ENCODE data around the gene CTTN.
"Not testable (repeated sequence)": the region's sequence is repeated elsewhere in the genome, so short reads cannot be mapped to it uniquely, and the experiment has no call there.

CTTN gene

GRCh38 chr11:70381872-70382861 lies 16.2 kb upstream of the CTTN start:
- no peak for DNase-seq

- no peak for DNase-seq
Observed at GRCh38 chr11:70383664-70384565, 14.4 kb upstream of the CTTN start.

DNA sequence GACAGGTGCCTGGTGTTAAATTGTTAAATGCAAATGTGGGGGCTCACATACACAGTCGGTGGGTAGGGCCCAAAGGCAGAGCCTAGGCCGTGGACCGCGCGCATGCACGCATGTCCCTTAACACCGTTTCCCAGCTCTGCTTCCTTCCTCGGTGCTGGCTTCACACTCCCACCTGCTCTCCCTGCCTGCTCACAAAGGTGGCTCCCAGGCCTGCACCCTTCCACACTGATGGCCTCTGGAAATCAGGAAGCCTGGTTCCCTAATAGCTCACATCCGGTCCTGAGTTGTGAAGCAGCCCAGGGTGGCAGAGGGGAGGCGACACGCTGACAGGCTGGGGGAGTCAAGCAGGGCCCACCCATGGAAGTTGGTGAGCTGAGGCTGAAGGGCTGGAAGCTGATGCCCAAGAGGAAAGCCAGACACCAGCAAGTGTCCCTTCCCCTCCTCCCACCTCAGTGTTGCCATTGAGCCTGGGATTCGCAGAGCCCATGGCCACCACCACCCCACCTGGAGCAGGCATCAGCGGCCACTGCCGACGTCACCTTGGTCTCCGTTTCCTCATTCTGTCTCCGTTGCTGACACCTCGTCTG lies 13.7 kb upstream of the CTTN start:
- no peak for DNase-seq

DNA sequence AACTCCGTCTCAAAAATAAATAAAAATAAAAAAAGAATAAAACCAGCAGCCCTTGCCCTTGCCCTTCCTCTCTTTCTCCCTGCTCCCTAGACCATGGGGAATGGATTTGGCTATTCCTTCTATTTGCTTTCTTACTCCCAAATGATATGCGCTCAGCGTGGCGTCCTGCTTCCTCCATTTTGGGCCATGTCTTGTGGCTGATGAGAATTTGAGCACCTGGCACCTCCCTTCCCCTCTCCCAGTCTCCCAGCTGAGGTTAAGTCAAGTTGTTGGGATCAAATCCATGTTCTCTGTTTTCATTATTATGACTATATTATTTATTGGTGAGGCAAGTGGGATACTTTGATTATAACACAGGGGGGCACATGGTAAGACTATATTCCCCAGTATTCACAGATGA lies 10.8 kb upstream of the CTTN start:
- no peak for DNase-seq

GRCh38 chr11:70389201-70389600 lies 9.1 kb upstream of the CTTN start:
- DNase-seq: no peak

DNA sequence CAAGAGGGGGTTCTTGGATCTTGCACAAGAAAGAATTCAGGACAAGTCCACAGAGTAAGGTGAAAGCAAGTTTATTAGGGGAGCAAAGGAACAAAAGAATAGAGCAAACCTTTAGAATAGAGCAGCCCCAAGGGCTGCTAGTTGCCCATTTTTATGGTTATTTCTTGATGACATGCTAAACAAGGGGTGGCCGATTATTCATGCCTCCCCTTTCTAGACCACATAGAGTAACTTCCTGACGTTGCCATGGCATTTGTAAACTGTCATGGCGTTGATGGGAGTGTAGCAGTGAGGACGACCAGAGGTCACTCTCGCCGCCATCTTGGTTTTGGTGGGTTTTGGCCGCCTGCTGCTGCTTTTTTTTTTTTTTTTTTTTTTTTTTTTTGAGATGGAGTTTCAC lies 7.4 kb upstream of the CTTN start:
- DNase-seq: not testable (repeated sequence)

- no peak for DNase-seq
Observed at GRCh38 chr11:70394211-70394950, 3.9 kb upstream of the CTTN start.

GRCh38 chr11:70397336-70397982 lies 870 bp upstream of the CTTN start:
- peak; percentile 68 for DNase-seq

- DNase-seq: no peak
Observed at GRCh38 chr11:70398834-70399680, 728 bp downstream of the CTTN start.

- no peak for DNase-seq
Observed at GRCh38 chr11:70399681-70400112, 1.4 kb downstream of the CTTN start.

DNA sequence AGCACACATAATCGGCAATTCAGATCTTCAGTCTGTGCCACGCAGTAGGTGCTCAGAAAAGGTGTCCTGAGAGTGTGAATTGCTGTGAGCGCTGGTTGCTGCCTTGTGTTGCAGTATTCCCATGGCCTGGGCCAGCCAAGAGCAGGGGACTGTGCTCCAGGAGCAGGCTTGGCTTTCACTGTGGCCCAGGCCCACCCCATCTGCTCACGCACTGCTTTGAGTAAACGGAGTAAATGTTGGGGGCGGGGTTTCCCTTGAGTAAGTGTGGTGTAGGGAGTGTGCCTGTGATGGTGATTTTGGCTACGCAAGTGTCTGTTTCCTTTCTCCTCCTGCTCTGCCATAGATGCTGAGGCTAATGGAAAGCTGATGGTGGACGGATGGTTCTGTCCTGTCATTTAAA lies 2.3 kb downstream of the CTTN start:
- no peak for DNase-seq

GRCh38 chr11:70402016-70402415 lies 3.7 kb downstream of the CTTN start:
- DNase-seq: no peak

- no peak for DNase-seq
Observed at GRCh38 chr11:70402685-70403084, 4.4 kb downstream of the CTTN start.

- no peak for DNase-seq
Observed at GRCh38 chr11:70404244-70404643, 5.9 kb downstream of the CTTN start.

DNA sequence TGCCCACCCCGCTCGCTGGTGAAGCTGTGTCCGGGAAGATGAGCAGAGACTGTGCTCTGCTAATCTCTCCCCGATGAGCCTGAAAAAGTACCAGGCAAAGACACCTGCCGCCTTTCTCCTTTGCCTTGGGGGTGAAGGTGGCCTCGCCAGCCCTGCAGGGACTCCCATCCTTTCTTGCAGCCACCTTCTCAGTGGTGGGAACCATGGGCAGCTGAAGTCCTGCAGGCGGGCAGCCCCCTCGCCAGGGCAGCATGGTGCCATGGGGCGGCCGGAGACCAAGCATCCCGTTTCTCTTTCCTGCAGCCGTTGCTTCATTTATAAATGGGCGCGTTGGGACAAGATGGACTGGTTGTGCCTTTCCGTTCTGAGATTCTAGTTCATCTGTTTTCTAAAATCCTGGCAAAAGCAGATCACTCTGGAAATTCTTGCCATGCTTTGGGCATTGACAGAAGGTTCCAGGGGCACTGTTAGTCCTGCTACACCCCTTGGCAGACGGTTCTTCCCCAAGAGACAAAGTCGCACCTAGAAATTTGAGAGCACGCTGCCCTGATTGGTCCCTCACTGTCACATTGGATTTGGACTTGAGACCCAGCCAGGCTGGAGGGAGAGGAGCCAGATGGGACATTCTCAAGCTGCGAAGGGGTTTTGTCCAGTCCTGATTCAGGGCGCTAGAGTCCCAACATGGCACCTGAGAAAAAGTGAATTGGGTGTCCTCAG lies 7.5 kb downstream of the CTTN start:
- no peak for DNase-seq

DNA sequence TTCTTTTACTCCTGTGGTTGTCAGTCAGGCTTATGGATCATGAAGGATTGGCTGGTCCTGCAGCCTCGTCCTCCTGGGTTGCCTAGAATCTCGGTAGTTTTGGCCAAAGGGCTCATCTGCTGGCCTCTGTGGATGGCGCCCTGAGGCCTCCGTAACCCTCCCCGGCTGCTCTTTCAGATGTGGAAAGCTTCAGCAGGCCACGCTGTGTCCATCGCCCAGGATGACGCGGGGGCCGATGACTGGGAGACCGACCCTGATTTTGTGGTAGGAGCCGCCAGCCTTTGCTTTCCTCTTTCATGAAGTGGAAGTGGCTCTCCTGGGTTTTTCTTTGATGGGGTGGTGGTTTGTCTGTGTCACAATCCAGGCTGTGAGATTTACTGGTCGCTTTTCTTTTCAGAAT lies 8.8 kb downstream of the CTTN start:
- DNase-seq: no peak

GRCh38 chr11:70407814-70408213 lies 9.5 kb downstream of the CTTN start:
- DNase-seq: no peak

DNA sequence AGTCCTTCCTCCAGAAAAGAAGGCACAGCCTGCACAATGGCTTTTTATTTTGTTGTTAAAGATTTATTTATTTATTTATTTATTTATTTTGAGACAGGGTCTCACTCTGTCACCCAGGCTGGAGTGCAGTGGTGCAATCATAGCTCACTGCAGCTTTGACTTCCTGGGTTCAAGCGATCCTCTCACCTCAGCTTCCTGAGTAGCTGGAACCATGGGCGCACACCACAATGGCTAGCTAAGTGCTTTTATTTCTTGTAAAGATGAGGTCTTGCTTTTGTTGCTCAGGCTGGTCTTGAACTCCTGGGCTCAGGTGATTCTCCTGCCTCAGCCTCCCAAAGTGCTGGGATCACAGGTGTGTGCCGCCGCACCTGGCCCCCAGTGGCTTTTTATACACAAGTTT lies 10.0 kb downstream of the CTTN start:
- not testable (repeated sequence) for DNase-seq

DNA sequence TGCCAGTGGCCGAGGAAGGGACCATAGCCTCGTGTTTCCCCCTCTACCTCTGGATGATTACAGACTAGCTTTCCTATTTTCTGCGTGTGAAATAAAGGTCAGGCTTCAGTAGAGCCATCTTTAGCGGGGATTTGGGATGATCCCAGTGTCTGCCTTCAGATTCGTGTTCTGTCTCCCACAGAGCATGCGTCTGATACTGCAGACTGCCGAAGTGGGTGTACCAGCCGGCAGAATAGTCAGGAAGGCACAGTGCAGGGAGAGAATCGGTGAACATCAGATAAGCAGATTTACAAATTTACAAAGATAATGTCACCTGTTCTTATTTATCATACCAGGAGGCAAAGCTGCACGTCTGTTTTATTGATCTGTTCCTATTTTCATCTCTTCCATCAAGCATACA lies 11.1 kb downstream of the CTTN start:
- DNase-seq: no peak

GRCh38 chr11:70409871-70410270 lies 11.5 kb downstream of the CTTN start:
- no peak for DNase-seq

Data from NCI-H526 treated with DMSO at 0.1 percent for 48 hours (cell line).